H9 (cell line): ENCODE results near the gene ORAI3. TPM values are rescaled to one million over a fixed set of nuclear protein-coding genes. Genes with fewer than 3 reads are reported as not detected.

ENCODE experiments used
- DNase-seq: peaks from one replicate; pipeline ENCODE4 v3.0.0-alpha.2; 2017
- H2AFZ ChIP-seq: one replicate; pipeline ENCODE4 v1.6.1; 2013; ENCODE audit warnings: mild to moderate bottlenecking, low read length, control low read depth, moderate library complexity
- H2AK5ac ChIP-seq: 2 replicates; pipeline ENCODE4 v1.6.1; 2013; ENCODE audit warnings: low read length, control low read depth, mixed read lengths; ENCODE audit not compliant: insufficient read length
- H2BK120ac ChIP-seq: one replicate; pipeline ENCODE4 v1.6.1; 2013; ENCODE audit warnings: low read depth, mild to moderate bottlenecking, low read length, control low read depth, inconsistent platforms; ENCODE audit not compliant: poor library complexity, severe bottlenecking
- H2BK12ac ChIP-seq: 2 replicates; pipeline ENCODE4 v1.6.1; 2013; ENCODE audit warnings: low read length, control low read depth, mixed read lengths, low read depth; ENCODE audit not compliant: insufficient read length
- H2BK15ac ChIP-seq: 2 replicates; pipeline ENCODE4 v1.6.1; 2013; ENCODE audit warnings: low read depth, low read length, control low read depth
- H2BK20ac ChIP-seq: one replicate; pipeline ENCODE4 v1.6.1; 2013; ENCODE audit warnings: low read depth, mild to moderate bottlenecking, low read length, control low read depth, inconsistent platforms; ENCODE audit not compliant: poor library complexity, severe bottlenecking
- H2BK5ac ChIP-seq: 2 replicates; pipeline ENCODE4 v1.6.1; 2013; ENCODE audit warnings: low read length, control low read depth, mixed read lengths; ENCODE audit not compliant: insufficient read length
- H3K14ac ChIP-seq: 2 replicates; pipeline ENCODE4 v1.6.1; 2013; ENCODE audit warnings: low read length, control low read depth; ENCODE audit not compliant: insufficient read depth
- H3K18ac ChIP-seq: 2 replicates; pipeline ENCODE4 v1.6.1; 2013; ENCODE audit warnings: low read depth, mild to moderate bottlenecking, mixed read lengths, low read length, control low read depth; ENCODE audit not compliant: insufficient read length
- H3K23ac ChIP-seq: 2 replicates; pipeline ENCODE4 v1.6.1; 2013; ENCODE audit warnings: low read length, control low read depth, mixed read lengths, low read depth; ENCODE audit not compliant: insufficient read length
- H3K23me2 ChIP-seq: 2 replicates; pipeline ENCODE4 v1.6.1; 2013; ENCODE audit warnings: low read depth, mild to moderate bottlenecking, mixed read lengths, low read length, control low read depth; ENCODE audit not compliant: insufficient read length, poor library complexity, severe bottlenecking
- H3K27ac ChIP-seq: 2 replicates; pipeline ENCODE4 v1.5.1; 2013; ENCODE audit warnings: low read length, control low read depth, mixed read lengths, low read depth; ENCODE audit not compliant: insufficient read length
- H3K27me3 ChIP-seq: 2 replicates; pipeline ENCODE4 v1.6.1; 2013; ENCODE audit warnings: low read length, control low read depth, inconsistent platforms; ENCODE audit not compliant: insufficient read depth
- H3K4ac ChIP-seq: 2 replicates; pipeline ENCODE4 v1.6.1; 2013; ENCODE audit warnings: low read depth, mild to moderate bottlenecking, control low read depth, inconsistent platforms, low read length, moderate library complexity
- H3K4me1 ChIP-seq: 2 replicates; pipeline ENCODE4 v1.6.1; 2013; ENCODE audit warnings: low read length, control low read depth, inconsistent platforms; ENCODE audit not compliant: insufficient read depth
- H3K4me2 ChIP-seq: 2 replicates; pipeline ENCODE4 v1.6.1; 2013; ENCODE audit warnings: low read length, control low read depth, mixed read lengths; ENCODE audit not compliant: insufficient read length, insufficient read depth
- H3K56ac ChIP-seq: 2 replicates; pipeline ENCODE4 v1.6.1; 2013; ENCODE audit warnings: low read depth, mild to moderate bottlenecking, mixed read lengths, low read length, control low read depth; ENCODE audit not compliant: insufficient read length
- H3K79me1 ChIP-seq: 2 replicates; pipeline ENCODE4 v1.6.1; 2013; ENCODE audit warnings: low read depth, mild to moderate bottlenecking, moderate library complexity, low read length, control low read depth, inconsistent platforms; ENCODE audit not compliant: insufficient read depth, poor library complexity, severe bottlenecking
- H3K79me2 ChIP-seq: 2 replicates; pipeline ENCODE4 v1.6.1; 2013; ENCODE audit warnings: low read length, control low read depth, inconsistent platforms; ENCODE audit not compliant: insufficient read depth
- H3K9ac ChIP-seq: 2 replicates; pipeline ENCODE4 v1.6.1; 2013; ENCODE audit warnings: low read length, control low read depth, mixed read lengths; ENCODE audit not compliant: insufficient read length; ENCODE audit errors: extremely low read depth
- H3K9me3 ChIP-seq: one replicate; pipeline ENCODE4 v1.6.1; 2013; ENCODE audit warnings: low read depth, low read length, inconsistent platforms; ENCODE audit not compliant: control insufficient read depth
- H3T11ph ChIP-seq: one replicate; pipeline ENCODE4 v1.6.1; 2013; ENCODE audit warnings: mild to moderate bottlenecking, low read length, control low read depth, inconsistent platforms
- H4K20me1 ChIP-seq: one replicate; pipeline ENCODE4 v1.6.1; 2013; ENCODE audit not compliant: control insufficient read depth, insufficient read length, insufficient read depth
- H4K5ac ChIP-seq: 2 replicates; pipeline ENCODE4 v1.6.1; 2013; ENCODE audit warnings: low read depth, mild to moderate bottlenecking, mixed read lengths, low read length, control low read depth; ENCODE audit not compliant: insufficient read length
- H4K8ac ChIP-seq: replicated peaks from 2 replicates; pipeline ENCODE4 v1.6.1; 2013; ENCODE audit warnings: low read length, control low read depth, mixed read lengths, low read depth; ENCODE audit not compliant: insufficient read length
- H4K91ac ChIP-seq: 2 replicates; pipeline ENCODE4 v1.6.1; 2013; ENCODE audit warnings: low read depth, mild to moderate bottlenecking, moderate library complexity, mixed read lengths, low read length, control low read depth; ENCODE audit not compliant: insufficient read length
- H3K27ac Mint-ChIP-seq, 3 experiments: 2 replicates in 2 of 3; 3 replicates in 1 of 3; pipeline ENCODE4 v1.8.0; 2020 to 2021; ENCODE audit warnings: mixed read lengths in 3 of 3, mild to moderate bottlenecking in 1 of 3, moderate library complexity in 1 of 3
- H3K27me3 Mint-ChIP-seq: 2 replicates; pipeline ENCODE4 v1.8.0; 2021; ENCODE audit warnings: low read depth, mild to moderate bottlenecking, moderate library complexity, mixed read lengths
- H3K36me3 Mint-ChIP-seq, 3 experiments: 2 replicates in 2 of 3; 3 replicates in 1 of 3; pipeline ENCODE4 v1.8.0; 2020 to 2021; ENCODE audit warnings: low read depth in 3 of 3, mixed read lengths in 3 of 3; ENCODE audit not compliant: insufficient read depth in 1 of 3
- H3K4me1 Mint-ChIP-seq, 2 experiments: 2 replicates each; pipeline ENCODE4 v1.8.0; 2020; ENCODE audit warnings: mixed read lengths in 2 of 2
- H3K4me3 Mint-ChIP-seq, 2 experiments: 2 replicates in 1 of 2; 3 replicates in 1 of 2; pipeline ENCODE4 v1.8.0; 2020 to 2021; ENCODE audit warnings: mild to moderate bottlenecking in 2 of 2, mixed read lengths in 2 of 2, moderate library complexity in 1 of 2
- H3K9me3 Mint-ChIP-seq, 2 experiments: 2 replicates in 1 of 2; 3 replicates in 1 of 2; pipeline ENCODE4 v1.8.0; 2020; ENCODE audit warnings: mild to moderate bottlenecking in 2 of 2, mixed read lengths in 2 of 2, moderate library complexity in 1 of 2
- CTCF ChIP-seq: fragments of 200-600 bp; sonication (generic); conservative IDR thresholded peaks from 3 replicates; pipeline ENCODE4 v1.8.0; 2021; ENCODE audit warnings: antibody characterized with exemption, mild to moderate bottlenecking
- WGBS: extraction: QIAGEN DNeasy Blood & Tissue Kit; methylation state at CpG from one replicate; pipeline ENCODE4 v1.1.7; 2013; ENCODE audit warnings: missing lambda C conversion rate, low lambda C conversion rate, mixed read lengths; ENCODE audit not compliant: insufficient read length; ENCODE audit errors: extremely low coverage; 5-methylcytosine and 5-hydroxymethylcytosine counted together
- total RNA-seq: library from RNA; stranded (reverse); gene quantifications from 2 replicates; pipeline ENCODE4 v1.2.1, GENCODE V29; 2021

The ORAI3 gene
- total RNA-seq, 1 experiment from 2014 or later, result 6.9 TPM

GRCh38 chr16:30928390-30928789, 20.5 kb upstream of the ORAI3 start:
- DNase-seq, result no peak
- no peak overlapping the region for H3T11ph ChIP-seq
- H3K14ac ChIP-seq, result no peak overlapping the region; the same call in 1 of the 2 replicates
- H3K36me3 Mint-ChIP-seq, result peaks cover 33 to 44% (median 43%) of the 10 kb centered on the region in 3 experiments
- no peaks in the 10 kb centered on the region for H3K9me3 Mint-ChIP-seq
- H2BK20ac ChIP-seq, result no peak overlapping the region
- WGBS, result no CpG with 5 or more reads among the region's 11 CpGs
- no peak overlapping the region for H4K91ac ChIP-seq
- no peak overlapping the region for H3K27ac Mint-ChIP-seq
- H3K18ac ChIP-seq, result no peak overlapping the region
- H2BK5ac ChIP-seq, result no peak overlapping the region
- H3K9me3 ChIP-seq, result no peaks in the 10 kb centered on the region
- no peak overlapping the region for H4K5ac ChIP-seq
- no peaks in the 10 kb centered on the region for H3K27me3 Mint-ChIP-seq
- no peak overlapping the region for H3K23ac ChIP-seq
- no peaks in the 10 kb centered on the region for H3K79me2 ChIP-seq
- H4K8ac ChIP-seq, result no peak overlapping the region
- H4K20me1 ChIP-seq, result no peaks in the 10 kb centered on the region
- no peak overlapping the region for H3K56ac ChIP-seq
- H2BK120ac ChIP-seq, result no peak overlapping the region
- no peak for TF ChIP-seq CTCF
- H2BK12ac ChIP-seq, result no peak overlapping the region
- H3K79me1 ChIP-seq, result no peaks in the 10 kb centered on the region
- H2AK5ac ChIP-seq, result no peak overlapping the region
- H3K9ac ChIP-seq, result no peak overlapping the region
- no peak overlapping the region for H3K4ac ChIP-seq
- peaks cover 10 to 24% of the 10 kb centered on the region in 2 experiments for H3K4me1 Mint-ChIP-seq
- no peaks in the 10 kb centered on the region for H3K27me3 ChIP-seq
- H3K4me2 ChIP-seq, result no peak overlapping the region
- no peak overlapping the region for H3K27ac ChIP-seq
- no peaks in the 10 kb centered on the region for H3K4me1 ChIP-seq
- H2AFZ ChIP-seq, result no peak overlapping the region
- peak overlapping the region in 1 of 2 experiments; percentile 62; a peak in 2 of 5 replicates for H3K4me3 Mint-ChIP-seq
- H2BK15ac ChIP-seq, result no peak overlapping the region
- peaks cover 8% of the 10 kb centered on the region for H3K23me2 ChIP-seq
